Peyer's patch (tissue), 4 donors: ENCODE results near the gene OLIG1.

Experiments
- POLR2A ChIP-seq, 2 donors: fragments of 450-650 bp; IDR thresholded peaks; one replicate each; pipeline ENCODE4 v1.5.1; 2017; ENCODE audit warnings: antibody characterized with exemption in 2 of 2, mild to moderate bottlenecking in 2 of 2, moderate library complexity in 2 of 2
- TF ChIP-seq, protein P1 (sequence below), 6 experiments: fragments of 450-650 bp in 4 of 6; fragments of 200-600 bp in 2 of 6; sonication (generic) in 1 of 6; IDR thresholded peaks; one replicate each; pipeline ENCODE4 v1.5.1; 2017 to 2019; ENCODE audit warnings: antibody characterized with exemption in 6 of 6, mild to moderate bottlenecking in 3 of 6, moderate library complexity in 1 of 6

DNA sequence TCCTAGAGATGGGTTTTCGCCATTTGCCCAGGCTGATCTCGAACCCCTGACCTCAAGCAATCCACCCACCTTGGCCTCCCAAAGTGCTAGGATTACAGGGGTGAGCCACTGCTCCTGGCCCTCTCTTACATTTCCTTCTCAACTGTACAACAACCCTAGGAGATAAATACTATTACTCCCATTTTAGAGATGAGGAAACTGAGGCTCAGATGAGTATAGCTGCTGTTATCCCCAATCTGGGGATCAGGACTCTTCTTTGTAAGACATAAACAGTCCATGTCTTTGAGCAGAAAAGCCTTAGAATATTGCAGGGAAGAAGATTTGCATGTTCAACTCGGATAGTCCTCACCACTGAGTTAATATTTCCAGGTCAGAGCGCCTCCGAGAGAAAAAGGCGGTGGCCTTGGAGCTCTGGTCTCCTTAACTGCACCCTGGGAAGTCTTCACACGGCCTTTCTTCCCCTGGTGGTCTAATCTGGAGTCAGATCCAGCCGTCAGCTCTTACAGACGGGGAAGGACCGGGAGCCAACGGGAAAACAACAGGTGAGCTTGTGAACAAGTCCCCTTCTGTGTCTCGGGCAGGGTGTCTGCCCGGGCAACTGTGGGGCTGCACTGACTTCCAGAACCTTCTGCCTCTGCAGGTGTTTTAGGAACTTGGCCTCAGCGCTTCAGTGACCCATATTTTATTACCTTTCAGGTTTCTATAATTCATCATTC, 5.9 kb upstream of the OLIG1 start:
- TF ChIP-seq, protein P1, sequence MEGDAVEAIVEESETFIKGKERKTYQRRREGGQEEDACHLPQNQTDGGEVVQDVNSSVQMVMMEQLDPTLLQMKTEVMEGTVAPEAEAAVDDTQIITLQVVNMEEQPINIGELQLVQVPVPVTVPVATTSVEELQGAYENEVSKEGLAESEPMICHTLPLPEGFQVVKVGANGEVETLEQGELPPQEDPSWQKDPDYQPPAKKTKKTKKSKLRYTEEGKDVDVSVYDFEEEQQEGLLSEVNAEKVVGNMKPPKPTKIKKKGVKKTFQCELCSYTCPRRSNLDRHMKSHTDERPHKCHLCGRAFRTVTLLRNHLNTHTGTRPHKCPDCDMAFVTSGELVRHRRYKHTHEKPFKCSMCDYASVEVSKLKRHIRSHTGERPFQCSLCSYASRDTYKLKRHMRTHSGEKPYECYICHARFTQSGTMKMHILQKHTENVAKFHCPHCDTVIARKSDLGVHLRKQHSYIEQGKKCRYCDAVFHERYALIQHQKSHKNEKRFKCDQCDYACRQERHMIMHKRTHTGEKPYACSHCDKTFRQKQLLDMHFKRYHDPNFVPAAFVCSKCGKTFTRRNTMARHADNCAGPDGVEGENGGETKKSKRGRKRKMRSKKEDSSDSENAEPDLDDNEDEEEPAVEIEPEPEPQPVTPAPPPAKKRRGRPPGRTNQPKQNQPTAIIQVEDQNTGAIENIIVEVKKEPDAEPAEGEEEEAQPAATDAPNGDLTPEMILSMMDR (IDR thresholded peaks at IDR 0.05) = no peak
- no peak for TF ChIP-seq POLR2A (IDR thresholded peaks at IDR 0.05)
